Vagina (tissue), 2 donors: ENCODE results near the gene IL1RAPL2. TPM values are rescaled to one million over a fixed set of nuclear protein-coding genes. Genes with fewer than 3 reads are reported as not detected.

Experiments
- DNase-seq, 2 donors: peaks; one replicate each; pipeline ENCODE4 v3.0.0-alpha.2; 2017; ENCODE audit errors: extremely low spot score in 2 of 2
- H3K27ac ChIP-seq: fragments of 200-600 bp; sonication (generic); one replicate; pipeline ENCODE4 v1.5.1; 2019
- H3K27me3 ChIP-seq: fragments of 200-600 bp; sonication (generic); one replicate; pipeline ENCODE4 v1.5.1; 2019
- H3K36me3 ChIP-seq, 2 donors: fragments of 200-600 bp; sonication (generic); one replicate each; pipeline ENCODE4 v1.5.1; 2017 to 2019
- H3K4me1 ChIP-seq: fragments of 200-600 bp; sonication (generic); one replicate; pipeline ENCODE4 v1.5.1; 2019
- H3K4me3 ChIP-seq, 2 donors: fragments of 200-600 bp; sonication (generic); 1 replicate in 1 of 2; 2 replicates in 1 of 2; pipeline ENCODE4 v1.5.1; 2016 to 2019
- H3K9me3 ChIP-seq: fragments of 200-600 bp; sonication (generic); one replicate; pipeline ENCODE4 v1.5.1; 2019
- CTCF ChIP-seq, 3 experiments: fragments of 450-650 bp in 2 of 3; fragments of 200-600 bp in 1 of 3; sonication (generic) in 1 of 3; IDR thresholded peaks; one replicate each; pipeline ENCODE4 v1.5.1; 2017 to 2019; ENCODE audit warnings: antibody characterized with exemption in 3 of 3, mild to moderate bottlenecking in 2 of 3, moderate library complexity in 2 of 3
- POLR2A ChIP-seq, 2 donors: fragments of 450-650 bp; IDR thresholded peaks; one replicate each; pipeline ENCODE4 v1.6.1; 2017; ENCODE audit warnings: antibody characterized with exemption in 2 of 2, mild to moderate bottlenecking in 2 of 2, moderate library complexity in 2 of 2
- POLR2AphosphoS5 ChIP-seq, 2 donors: sonication (generic); formaldehyde crosslinking; IDR thresholded peaks; one replicate each; pipeline ENCODE4 v1.9.0; 2017; ENCODE audit warnings: antibody characterized with exemption in 2 of 2, mild to moderate bottlenecking in 2 of 2, low read depth in 1 of 2; ENCODE audit not compliant: insufficient read depth in 1 of 2
- intact Hi-C: fragments of 100-400 bp; cut with DNase I; formaldehyde crosslinking; loops from one replicate; pipeline ENCODE4 v1.15.1; 2023
- total RNA-seq: library from RNA; depleted of rRNA; stranded (reverse); fragments of >200 nt; gene quantifications from one replicate; pipeline ENCODE4 v1.2.3, GENCODE V29; 2016

Gene IL1RAPL2
- total RNA-seq, 1 donor from 2014 or later = 0.25 TPM

DNA sequence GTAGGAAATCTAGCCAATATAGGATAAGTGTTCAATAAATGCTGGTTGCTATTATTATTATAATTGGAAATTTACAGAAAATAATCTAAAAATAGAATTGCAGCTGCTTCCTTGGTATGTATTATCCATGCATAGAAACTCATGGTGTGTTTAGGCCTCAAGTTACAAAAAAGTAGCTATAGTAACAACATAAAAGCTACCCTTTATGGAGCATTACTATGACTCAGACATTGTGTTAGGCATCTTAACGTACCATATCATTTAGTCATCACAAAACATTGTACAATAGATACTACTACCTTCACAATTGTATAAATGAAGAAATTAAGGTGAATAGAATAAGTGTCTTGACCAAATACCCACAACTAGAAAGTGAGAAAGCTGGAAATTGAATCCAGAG is 1129.5 kb downstream of the IL1RAPL2 start:
- no peaks in the 10 kb centered on the region for H3K27me3 ChIP-seq
- H3K27ac ChIP-seq = no peak overlapping the region
- no peaks in the 10 kb centered on the region for H3K36me3 ChIP-seq
- DNase-seq = no peak
- intact Hi-C loops = no loop called here
- no peak for TF ChIP-seq CTCF (IDR thresholded peaks at IDR 0.05)
- no peak for TF ChIP-seq POLR2AphosphoS5 (IDR thresholded peaks at IDR 0.05; ENCODE audit: insufficient read depth in 1 of 2, low read depth in 1 of 2)
- no peak for TF ChIP-seq POLR2A (IDR thresholded peaks at IDR 0.05)
- H3K4me3 ChIP-seq = no peak overlapping the region
- no peaks in the 10 kb centered on the region for H3K9me3 ChIP-seq
- H3K4me1 ChIP-seq = no peaks in the 10 kb centered on the region

- Histone ChIP-seq H3K9me3 (no peaks in the 10 kb centered on the region), H3K27me3 (no peaks in the 10 kb centered on the region), H3K4me3 (no peak overlapping the region), H3K4me1 (no peaks in the 10 kb centered on the region), H3K36me3 (no peaks in the 10 kb centered on the region), H3K27ac (no peak overlapping the region)
- intact Hi-C loops = no loop called here
- DNase-seq = no peak
- TF ChIP-seq POLR2AphosphoS5 (IDR thresholded peaks at IDR 0.05; ENCODE audit: insufficient read depth in 1 of 2, low read depth in 1 of 2) (no peak), CTCF (IDR thresholded peaks at IDR 0.05) (no peak), POLR2A (IDR thresholded peaks at IDR 0.05) (no peak)
Observed at GRCh38 chrX:105696870-105697269, 1130.9 kb downstream of the IL1RAPL2 start.

DNA sequence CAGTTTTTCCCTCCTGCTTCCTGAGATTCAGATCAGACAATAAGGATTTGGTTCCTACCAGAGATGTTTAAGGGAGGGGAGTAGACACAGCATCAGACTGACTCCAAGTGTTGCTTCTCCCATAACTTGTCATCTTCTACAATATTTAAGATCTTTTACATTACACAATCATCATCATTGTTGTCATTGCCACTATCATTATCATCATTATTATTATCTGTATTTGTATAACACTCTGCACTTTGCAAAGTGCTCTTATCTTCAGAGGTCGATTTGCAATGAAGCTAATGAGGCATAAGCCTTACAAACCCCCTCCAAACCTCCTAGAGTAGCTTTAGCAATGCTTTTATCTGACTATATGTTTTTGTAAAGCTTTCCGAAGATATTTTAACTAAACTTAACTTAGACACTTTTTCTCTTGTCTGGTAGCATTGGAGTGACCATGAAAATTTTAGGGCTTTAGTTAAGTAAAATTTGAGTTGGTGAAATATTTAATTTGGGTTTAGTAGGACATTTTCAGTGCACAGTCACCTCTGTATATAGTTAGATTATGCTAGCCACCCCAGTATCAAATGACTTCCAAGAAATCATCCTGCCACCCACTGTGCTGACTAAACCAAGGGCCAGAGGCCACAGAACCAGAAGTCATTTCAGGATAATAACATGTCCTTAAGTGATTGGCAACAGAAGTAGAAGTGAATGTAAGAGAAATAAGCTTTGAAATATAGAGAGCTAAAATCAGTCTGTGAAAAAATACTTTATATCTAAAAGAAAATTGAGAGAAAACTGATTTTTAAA is 1132.2 kb downstream of the IL1RAPL2 start:
- Histone ChIP-seq H3K27ac (no peak overlapping the region), H3K4me3 (no peak overlapping the region), H3K9me3 (no peaks in the 10 kb centered on the region), H3K36me3 (no peaks in the 10 kb centered on the region), H3K4me1 (no peaks in the 10 kb centered on the region), H3K27me3 (no peaks in the 10 kb centered on the region)
- intact Hi-C loops = no loop called here
- no peak for DNase-seq
- TF ChIP-seq POLR2AphosphoS5 (IDR thresholded peaks at IDR 0.05; ENCODE audit: insufficient read depth in 1 of 2, low read depth in 1 of 2) (no peak), CTCF (IDR thresholded peaks at IDR 0.05) (no peak), POLR2A (IDR thresholded peaks at IDR 0.05) (no peak)

GRCh38 chrX:105700331-105700730 is 1134.3 kb downstream of the IL1RAPL2 start:
- DNase-seq = no peak
- Histone ChIP-seq H3K36me3 (no peaks in the 10 kb centered on the region), H3K27me3 (no peaks in the 10 kb centered on the region), H3K4me3 (no peak overlapping the region), H3K4me1 (no peaks in the 10 kb centered on the region), H3K9me3 (no peaks in the 10 kb centered on the region), H3K27ac (no peak overlapping the region)
- TF ChIP-seq POLR2AphosphoS5 (IDR thresholded peaks at IDR 0.05; ENCODE audit: insufficient read depth in 1 of 2, low read depth in 1 of 2) (no peak), POLR2A (IDR thresholded peaks at IDR 0.05) (no peak), CTCF (IDR thresholded peaks at IDR 0.05) (no peak)
- intact Hi-C loops = no loop called here

DNA sequence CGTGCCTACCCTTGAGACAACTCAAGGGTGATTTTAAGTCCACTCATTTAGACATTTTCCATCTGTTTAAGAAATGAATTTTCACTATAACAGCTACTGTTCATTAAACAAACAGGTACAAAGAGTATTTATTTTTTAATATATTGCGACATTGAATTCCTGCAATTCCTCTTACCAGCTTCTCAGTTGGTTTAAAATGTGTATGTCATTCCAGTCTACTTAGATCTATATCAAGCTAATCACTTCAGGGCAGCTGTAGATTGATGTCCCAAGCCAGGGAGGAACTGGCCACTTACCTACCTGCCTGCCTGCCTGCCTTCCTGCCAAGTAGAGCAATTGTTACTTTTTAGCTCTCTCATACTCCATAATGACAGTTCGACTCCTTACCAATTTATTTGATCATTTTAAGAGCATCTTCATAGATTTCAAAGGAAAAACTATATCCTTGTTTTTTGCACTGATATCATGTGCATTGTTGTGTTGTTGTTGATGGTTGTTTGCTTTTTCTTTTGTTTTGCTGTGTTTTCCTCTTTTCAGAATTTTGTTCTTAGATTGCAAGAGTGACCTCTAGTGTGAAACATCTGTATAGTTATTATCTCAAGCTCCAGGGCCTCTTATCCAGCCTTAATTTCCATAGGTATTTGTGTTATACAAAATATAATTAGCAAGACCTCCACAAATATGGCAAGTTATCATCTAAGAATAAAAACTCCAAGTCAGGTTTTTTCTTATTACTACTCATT is 1135.5 kb downstream of the IL1RAPL2 start:
- no peak for DNase-seq
- intact Hi-C loops = no loop called here

More for the DNA sequence above, 1135.5 kb downstream of the IL1RAPL2 start:
- Histone ChIP-seq H3K27me3 (no peaks in the 10 kb centered on the region), H3K4me1 (no peaks in the 10 kb centered on the region), H3K9me3 (no peaks in the 10 kb centered on the region), H3K36me3 (no peaks in the 10 kb centered on the region), H3K27ac (no peak overlapping the region), H3K4me3 (no peak overlapping the region)
- TF ChIP-seq POLR2A (IDR thresholded peaks at IDR 0.05) (no peak), POLR2AphosphoS5 (IDR thresholded peaks at IDR 0.05; ENCODE audit: insufficient read depth in 1 of 2, low read depth in 1 of 2) (no peak), CTCF (IDR thresholded peaks at IDR 0.05) (no peak)
